Vagina (tissue), 2 donors: ENCODE results near the gene QSER1. TPM values are rescaled to one million over a fixed set of nuclear protein-coding genes. Genes with fewer than 3 reads are reported as not detected.

Experiments
- DNase-seq, 2 donors: peaks; one replicate each; pipeline ENCODE4 v3.0.0-alpha.2; 2017; ENCODE audit errors: extremely low spot score in 2 of 2
- H3K27ac ChIP-seq: fragments of 200-600 bp; sonication (generic); one replicate; pipeline ENCODE4 v1.5.1; 2019
- H3K27me3 ChIP-seq: fragments of 200-600 bp; sonication (generic); one replicate; pipeline ENCODE4 v1.5.1; 2019
- H3K36me3 ChIP-seq, 2 donors: fragments of 200-600 bp; sonication (generic); one replicate each; pipeline ENCODE4 v1.5.1; 2017 to 2019
- H3K4me1 ChIP-seq: fragments of 200-600 bp; sonication (generic); one replicate; pipeline ENCODE4 v1.5.1; 2019
- H3K4me3 ChIP-seq, 2 donors: fragments of 200-600 bp; sonication (generic); 1 replicate in 1 of 2; 2 replicates in 1 of 2; pipeline ENCODE4 v1.5.1; 2016 to 2019
- H3K9me3 ChIP-seq: fragments of 200-600 bp; sonication (generic); one replicate; pipeline ENCODE4 v1.5.1; 2019
- CTCF ChIP-seq, 3 experiments: fragments of 450-650 bp in 2 of 3; fragments of 200-600 bp in 1 of 3; sonication (generic) in 1 of 3; IDR thresholded peaks; one replicate each; pipeline ENCODE4 v1.5.1; 2017 to 2019; ENCODE audit warnings: antibody characterized with exemption in 3 of 3, mild to moderate bottlenecking in 2 of 3, moderate library complexity in 2 of 3
- POLR2A ChIP-seq, 2 donors: fragments of 450-650 bp; IDR thresholded peaks; one replicate each; pipeline ENCODE4 v1.6.1; 2017; ENCODE audit warnings: antibody characterized with exemption in 2 of 2, mild to moderate bottlenecking in 2 of 2, moderate library complexity in 2 of 2
- POLR2AphosphoS5 ChIP-seq, 2 donors: sonication (generic); formaldehyde crosslinking; IDR thresholded peaks; one replicate each; pipeline ENCODE4 v1.9.0; 2017; ENCODE audit warnings: antibody characterized with exemption in 2 of 2, mild to moderate bottlenecking in 2 of 2, low read depth in 1 of 2; ENCODE audit not compliant: insufficient read depth in 1 of 2
- intact Hi-C: fragments of 100-400 bp; cut with DNase I; formaldehyde crosslinking; loops from one replicate; pipeline ENCODE4 v1.15.1; 2023
- total RNA-seq: library from RNA; depleted of rRNA; stranded (reverse); fragments of >200 nt; gene quantifications from one replicate; pipeline ENCODE4 v1.2.3, GENCODE V29; 2016

Gene QSER1
- total RNA-seq, 1 donor from 2014 or later = 39.0 TPM

GRCh38 chr11:32972781-32973180, 80.2 kb downstream of the QSER1 start:
- intact Hi-C loops = no loop called here
- Histone ChIP-seq H3K9me3 (no peaks in the 10 kb centered on the region), H3K27me3 (no peaks in the 10 kb centered on the region), H3K4me1 (no peaks in the 10 kb centered on the region), H3K4me3 (no peak overlapping the region), H3K36me3 (peaks cover 0 to 12% of the 10 kb centered on the region in 2 donors), H3K27ac (no peak overlapping the region)
- DNase-seq = no peak
- TF ChIP-seq POLR2A (IDR thresholded peaks at IDR 0.05) (no peak), CTCF (IDR thresholded peaks at IDR 0.05) (no peak), POLR2AphosphoS5 (IDR thresholded peaks at IDR 0.05; ENCODE audit: insufficient read depth in 1 of 2, low read depth in 1 of 2) (no peak)

GRCh38 chr11:32982626-32983025, 90.0 kb downstream of the QSER1 start:
- no peak for DNase-seq
- H3K4me1 ChIP-seq = no peaks in the 10 kb centered on the region
- H3K9me3 ChIP-seq = no peaks in the 10 kb centered on the region
- no peak overlapping the region for H3K4me3 ChIP-seq
- TF ChIP-seq CTCF (IDR thresholded peaks at IDR 0.05) (no peak), POLR2A (IDR thresholded peaks at IDR 0.05) (no peak), POLR2AphosphoS5 (IDR thresholded peaks at IDR 0.05; ENCODE audit: insufficient read depth in 1 of 2, low read depth in 1 of 2) (no peak)
- intact Hi-C loops = no loop called here
- peaks cover 0 to 10% of the 10 kb centered on the region in 2 donors for H3K36me3 ChIP-seq
- H3K27me3 ChIP-seq = no peaks in the 10 kb centered on the region
- no peak overlapping the region for H3K27ac ChIP-seq

GRCh38 chr11:32983506-32983905, 90.9 kb downstream of the QSER1 start:
- Histone ChIP-seq H3K36me3 (peaks cover 0 to 5% of the 10 kb centered on the region in 2 donors), H3K4me3 (no peak overlapping the region), H3K9me3 (no peaks in the 10 kb centered on the region), H3K27me3 (no peaks in the 10 kb centered on the region), H3K27ac (no peak overlapping the region), H3K4me1 (no peaks in the 10 kb centered on the region)
- DNase-seq = no peak
- intact Hi-C loops = no loop called here
- TF ChIP-seq POLR2A (IDR thresholded peaks at IDR 0.05) (no peak), CTCF (IDR thresholded peaks at IDR 0.05) (no peak), POLR2AphosphoS5 (IDR thresholded peaks at IDR 0.05; ENCODE audit: insufficient read depth in 1 of 2, low read depth in 1 of 2) (no peak)

GRCh38 chr11:32985600-32985999, 93.0 kb downstream of the QSER1 start:
- intact Hi-C loops = no loop called here

More at GRCh38 chr11:32985600-32985999, 93.0 kb downstream of the QSER1 start:
- H3K9me3 ChIP-seq = no peaks in the 10 kb centered on the region
- H3K27me3 ChIP-seq = no peaks in the 10 kb centered on the region
- no peak overlapping the region for H3K4me3 ChIP-seq
- no peaks in the 10 kb centered on the region for H3K4me1 ChIP-seq
- no peak overlapping the region for H3K27ac ChIP-seq
- DNase-seq = no peak
- no peaks in the 10 kb centered on the region for H3K36me3 ChIP-seq
- TF ChIP-seq POLR2AphosphoS5 (IDR thresholded peaks at IDR 0.05; ENCODE audit: insufficient read depth in 1 of 2, low read depth in 1 of 2) = no peak
- no peak for TF ChIP-seq CTCF (IDR thresholded peaks at IDR 0.05)
- TF ChIP-seq POLR2A (IDR thresholded peaks at IDR 0.05) = no peak
